Astrocyte (in vitro differentiated cells and primary cell): ENCODE measurements around the gene NRG2.

Experiments
- CTCF ChIP-seq: IDR thresholded peaks from 2 replicates; pipeline ENCODE4 v1.5.1; 2011; ENCODE audit warnings: low read depth, mild to moderate bottlenecking, inconsistent platforms, low read length, moderate library complexity; ENCODE audit not compliant: insufficient read depth
- EZH2 ChIP-seq: IDR thresholded peaks from 2 replicates; pipeline ENCODE4 v1.6.1; 2012; ENCODE audit warnings: mild to moderate bottlenecking, low read length, inconsistent platforms; ENCODE audit not compliant: insufficient read depth

GRCh38 chr5:139842321-139842720 is 200.8 kb downstream of the NRG2 start:
- no peak for TF ChIP-seq CTCF
- no peak for TF ChIP-seq EZH2
